HCT116 (cell line): ENCODE data around the gene ANKRD40CL. TPM values are rescaled to one million over a fixed set of nuclear protein-coding genes. Genes with fewer than 3 reads are reported as not detected.

Source experiments
- ATAC-seq: fragments of 200-7000 bp; cut with Tn5 transposase; 2 replicates; pipeline ENCODE4 v1.9.1; 2020; ENCODE audit warnings: mild to moderate bottlenecking, moderate library complexity
- BruUV-seq: library from RNA; stranded (reverse); fragments of 400-500 nt; replicated peaks from 2 replicates; lab custom pipeline; 2021; lab: Mats Ljungman, UMichigan
- CTCF ChIA-PET: fragments of 300-600 bp; sonication (Branson Sonifier 250); formaldehyde crosslinking; loops from one replicate; lab custom pipeline; 2021; ENCODE audit warnings: antibody characterized with exemption; lab: Charles Lee
- POLR2A ChIA-PET: fragments of 300-600, 350-600 bp; sonication (Branson Sonifier 250); formaldehyde crosslinking; loops from one replicate; lab custom pipeline; 2021; ENCODE audit warnings: antibody characterized with exemption; lab: Charles Lee
- RAD21 ChIA-PET, 2 experiments: fragments of 300-600 bp; sonication (Branson Sonifier 250); formaldehyde crosslinking; loops; one replicate each; lab custom pipeline; 2023; ENCODE audit warnings: low total read pairs in 2 of 2; ENCODE audit not compliant: uncharacterized antibody in 2 of 2, unreplicated experiment in 2 of 2, low non-redundant PET in 1 of 2; lab: Charles Lee
- DNase-seq: peaks from one replicate; pipeline ENCODE4 v3.0.0-alpha.2; 2010; ENCODE audit warnings: low read depth, low spot score
- H2AFZ ChIP-seq: fragments of 200-600 bp; shearing (Covaris generic), sonication (generic); 2 replicates; pipeline ENCODE4 v1.6.1; 2017; ENCODE audit warnings: low read depth, mixed run types, mixed read lengths, antibody characterized with exemption, low read length; ENCODE audit not compliant: poor library complexity, severe bottlenecking
- H3K27ac ChIP-seq: 2 replicates; pipeline ENCODE4 v1.5.1; 2012; ENCODE audit warnings: low read depth, low read length
- H3K27me3 ChIP-seq: fragments of 200-600 bp; sonication (generic); 2 replicates; pipeline ENCODE4 v1.6.1; 2016; ENCODE audit warnings: mixed run types, low read length, mixed read lengths; ENCODE audit not compliant: insufficient read depth
- H3K36me3 ChIP-seq, 2 experiments: fragments of 200-500 bp in 1 of 2; fragments of 200-600 bp in 1 of 2; sonication (Bioruptor generic) in 1 of 2; sonication (generic) in 1 of 2; 2 replicates each; pipeline versions ENCODE4 v1.5.1 to v1.6.1; 2014 to 2016; ENCODE audit warnings: low read length in 2 of 2, inconsistent platforms in 1 of 2, mixed read lengths in 1 of 2, mixed run types in 1 of 2; ENCODE audit not compliant: insufficient read depth in 2 of 2, control insufficient read depth in 1 of 2
- H3K4me1 ChIP-seq, 2 experiments: fragments of 200-600 bp in 1 of 2; sonication (generic) in 1 of 2; 2 replicates each; pipeline versions ENCODE4 v1.5.1 to v1.6.1; 2012 to 2017; ENCODE audit warnings: low read length in 2 of 2, inconsistent platforms in 1 of 2, mild to moderate bottlenecking in 1 of 2, mixed read lengths in 1 of 2, mixed run types in 1 of 2, moderate library complexity in 1 of 2; ENCODE audit not compliant: insufficient read depth in 2 of 2, control insufficient read depth in 1 of 2
- H3K4me2 ChIP-seq: fragments of 200-600 bp; sonication (generic); 2 replicates; pipeline ENCODE4 v1.6.1; 2017; ENCODE audit warnings: mixed run types, low read length, mixed read lengths
- H3K4me3 ChIP-seq, 2 experiments: fragments of 200-600 bp in 1 of 2; sonication (generic) in 1 of 2; replicated peaks in 1 of 2; 2 replicates each; pipeline ENCODE4 v1.5.1; 2011 to 2016; ENCODE audit warnings: low read length in 2 of 2, control low read depth in 1 of 2, low read depth in 1 of 2, mild to moderate bottlenecking in 1 of 2, mixed read lengths in 1 of 2, mixed run types in 1 of 2
- H3K79me2 ChIP-seq: fragments of 200-600 bp; sonication (generic); 2 replicates; pipeline ENCODE4 v1.6.1; 2017; ENCODE audit warnings: mild to moderate bottlenecking, mixed run types, low read length, moderate library complexity, mixed read lengths; ENCODE audit not compliant: insufficient read depth
- H3K9ac ChIP-seq: fragments of 200-600 bp; sonication (generic); 2 replicates; pipeline ENCODE4 v1.6.1; 2016; ENCODE audit warnings: low read length, mixed read lengths
- H3K9me2 ChIP-seq: fragments of 200-600 bp; sonication (generic), shearing (Covaris generic); 2 replicates; pipeline ENCODE4 v1.6.1; 2017; ENCODE audit warnings: mixed run types, mild to moderate bottlenecking, moderate library complexity; ENCODE audit not compliant: insufficient read depth
- H3K9me3 ChIP-seq, 2 experiments: fragments of 200-500 bp in 1 of 2; fragments of 200-600 bp in 1 of 2; sonication (Bioruptor generic) in 1 of 2; sonication (generic) in 1 of 2; 2 replicates each; pipeline ENCODE4 v1.6.1; 2014 to 2017; ENCODE audit warnings: low read length in 2 of 2, mixed read lengths in 2 of 2, inconsistent platforms in 1 of 2, low read depth in 1 of 2, mild to moderate bottlenecking in 1 of 2, mixed run types in 1 of 2, moderate library complexity in 1 of 2; ENCODE audit not compliant: control insufficient read depth in 1 of 2, insufficient read depth in 1 of 2
- H4K20me1 ChIP-seq: fragments of 200-600 bp; sonication (generic), shearing (Covaris generic); 2 replicates; pipeline ENCODE4 v1.6.1; 2017; ENCODE audit warnings: mixed run types, mild to moderate bottlenecking, moderate library complexity; ENCODE audit not compliant: insufficient read depth
- CEBPB ChIP-seq: IDR thresholded peaks from 2 replicates; pipeline ENCODE4 v1.6.1; 2012; ENCODE audit warnings: low read depth
- ELF1 ChIP-seq: IDR thresholded peaks from 2 replicates; pipeline ENCODE4 v1.6.1; 2012; ENCODE audit warnings: low read depth, borderline replicate concordance
- EZH2 ChIP-seq: fragments of 200-600 bp; sonication (generic); IDR thresholded peaks from 2 replicates; pipeline ENCODE4 v1.6.1; 2017; ENCODE audit warnings: antibody characterized with exemption, mixed run types
- EZH2phosphoT487 ChIP-seq: fragments of 200-600 bp; IDR thresholded peaks from 2 replicates; pipeline ENCODE4 v1.6.1; 2018; ENCODE audit warnings: antibody characterized with exemption, borderline replicate concordance
- FOSL1 ChIP-seq: IDR thresholded peaks from 2 replicates; pipeline ENCODE4 v1.6.1; 2012; ENCODE audit warnings: low read depth
- SP1 ChIP-seq: IDR thresholded peaks from 2 replicates; pipeline ENCODE4 v1.6.1; 2012; ENCODE audit warnings: low read depth
- TCF7L2 ChIP-seq: IDR thresholded peaks from 2 replicates; pipeline ENCODE4 v1.7.0; 2011; ENCODE audit warnings: borderline replicate concordance, inconsistent platforms; ENCODE audit not compliant: insufficient read depth, insufficient read length; ENCODE audit errors: extremely low read depth
- YY1 ChIP-seq: IDR thresholded peaks from 2 replicates; pipeline ENCODE4 v1.6.1; 2011; ENCODE audit warnings: low read length, low read depth, moderate library complexity, mild to moderate bottlenecking; ENCODE audit not compliant: insufficient replicate concordance; ENCODE audit errors: extremely low read depth
- intact Hi-C: fragments of 100-400 bp; cut with micrococcal nuclease; formaldehyde crosslinking; loops from 2 replicates; pipeline ENCODE4 v1.10.0; 2022
- total RNA-seq: library from RNA; stranded (reverse); gene quantifications from one replicate; pipeline ENCODE4 v1.2.1, GENCODE V29; 2021; ENCODE audit not compliant: unreplicated experiment
- TF ChIP-seq, protein P1 (sequence below), 3 experiments: fragments of 200-600 bp in 1 of 3; sonication (generic) in 1 of 3; IDR thresholded peaks in 2 of 3; conservative IDR thresholded peaks in 1 of 3; 2 replicates each; pipeline ENCODE4 v1.5.1; 2012 to 2017; ENCODE audit warnings: low read depth in 2 of 3, low read length in 2 of 3, antibody characterized with exemption in 1 of 3, borderline replicate concordance in 1 of 3, control low read depth in 1 of 3, mild to moderate bottlenecking in 1 of 3, mixed read lengths in 1 of 3, mixed run types in 1 of 3, moderate library complexity in 1 of 3; ENCODE audit not compliant: insufficient read depth in 1 of 3
- TF ChIP-seq, protein P2 (sequence below): IDR thresholded peaks from 2 replicates; pipeline ENCODE4 v1.6.1; 2012

ANKRD40CL gene
- total RNA-seq, 1 experiment from 2014 or later, result 0.57 TPM

DNA sequence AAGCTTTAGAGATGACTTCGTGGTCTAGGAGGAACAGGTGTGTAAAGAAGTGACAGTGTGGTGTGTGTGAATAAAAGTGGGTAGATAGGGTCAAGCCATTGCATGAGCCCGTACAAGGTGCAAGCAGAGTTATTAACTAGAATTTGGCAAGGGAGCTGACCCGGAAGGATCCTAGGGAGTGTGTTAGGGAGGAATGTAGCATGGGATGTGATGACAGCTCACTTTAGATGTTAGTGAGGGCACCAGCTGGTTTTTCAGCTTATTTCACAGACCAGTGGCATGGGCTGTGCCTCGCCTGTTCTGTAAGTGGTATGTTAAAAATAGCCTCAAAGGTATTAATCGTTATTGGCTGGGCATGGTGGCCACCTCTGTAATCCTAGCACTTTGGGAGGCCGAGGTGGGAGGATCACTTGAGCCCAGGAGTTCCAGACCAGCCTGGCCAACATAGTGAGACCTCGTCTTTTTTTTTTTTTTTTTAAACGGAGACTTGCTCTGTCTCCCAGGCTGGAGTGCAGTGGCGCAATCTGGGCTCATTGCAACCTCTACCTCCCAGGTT is 8.3 kb downstream of the ANKRD40CL start:
- peaks cover 2 to 5% of the 10 kb centered on the region in 2 experiments; a peak in 2 of 4 replicates for H3K4me1 ChIP-seq
- ChIA-PET POLR2A (interaction anchor here (0.6 kb wide), 1 partner anchor 215 kb away, joined by 3 read pairs; no protein-coding TSS in a partner anchor), RAD21 (no interaction called here), CTCF (interaction anchor here (1.2 kb wide), 1 partner anchor 24 kb away, joined by 3 read pairs; no protein-coding TSS in a partner anchor)
- intact Hi-C loops, result no loop called here
- no peak overlapping the region for H3K9ac ChIP-seq
- H3K27ac ChIP-seq, result no peak overlapping the region
- no peaks in the 10 kb centered on the region for H3K27me3 ChIP-seq
- H3K4me2 ChIP-seq, result no peak overlapping the region
- no peak overlapping the region for H3K4me3 ChIP-seq
- peaks cover 7% of the 10 kb centered on the region; the same call in 1 of the 2 replicates for H4K20me1 ChIP-seq
- TF ChIP-seq FOSL1 (no peak), SP1 (no peak), EZH2phosphoT487 (no peak), EZH2 (no peak), ELF1 (no peak), CEBPB (no peak), YY1 (no peak), TCF7L2 (no peak)
- TF ChIP-seq, protein P1, sequence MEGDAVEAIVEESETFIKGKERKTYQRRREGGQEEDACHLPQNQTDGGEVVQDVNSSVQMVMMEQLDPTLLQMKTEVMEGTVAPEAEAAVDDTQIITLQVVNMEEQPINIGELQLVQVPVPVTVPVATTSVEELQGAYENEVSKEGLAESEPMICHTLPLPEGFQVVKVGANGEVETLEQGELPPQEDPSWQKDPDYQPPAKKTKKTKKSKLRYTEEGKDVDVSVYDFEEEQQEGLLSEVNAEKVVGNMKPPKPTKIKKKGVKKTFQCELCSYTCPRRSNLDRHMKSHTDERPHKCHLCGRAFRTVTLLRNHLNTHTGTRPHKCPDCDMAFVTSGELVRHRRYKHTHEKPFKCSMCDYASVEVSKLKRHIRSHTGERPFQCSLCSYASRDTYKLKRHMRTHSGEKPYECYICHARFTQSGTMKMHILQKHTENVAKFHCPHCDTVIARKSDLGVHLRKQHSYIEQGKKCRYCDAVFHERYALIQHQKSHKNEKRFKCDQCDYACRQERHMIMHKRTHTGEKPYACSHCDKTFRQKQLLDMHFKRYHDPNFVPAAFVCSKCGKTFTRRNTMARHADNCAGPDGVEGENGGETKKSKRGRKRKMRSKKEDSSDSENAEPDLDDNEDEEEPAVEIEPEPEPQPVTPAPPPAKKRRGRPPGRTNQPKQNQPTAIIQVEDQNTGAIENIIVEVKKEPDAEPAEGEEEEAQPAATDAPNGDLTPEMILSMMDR (IDR thresholded peaks at IDR 0.05 in 2 of 3, conservative IDR thresholded peaks at IDR 0.05 in 1 of 3; ENCODE audit: borderline replicate concordance in 1 of 3, insufficient read depth in 1 of 3, low read depth in 2 of 3, low read length in 2 of 3), result no peak
- TF ChIP-seq, protein P2, sequence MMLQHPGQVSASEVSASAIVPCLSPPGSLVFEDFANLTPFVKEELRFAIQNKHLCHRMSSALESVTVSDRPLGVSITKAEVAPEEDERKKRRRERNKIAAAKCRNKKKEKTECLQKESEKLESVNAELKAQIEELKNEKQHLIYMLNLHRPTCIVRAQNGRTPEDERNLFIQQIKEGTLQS, result no peak
- TF ChIP-seq, all 23 proteins: peak for 0
- peaks cover 8 to 12% of the 10 kb centered on the region in 2 experiments for H3K36me3 ChIP-seq
- ATAC-seq, result no peak
- no peaks in the 10 kb centered on the region for H3K9me3 ChIP-seq
- H2AFZ ChIP-seq, result no peak overlapping the region
- DNase-seq, result no peak
- no peaks in the 10 kb centered on the region for H3K79me2 ChIP-seq
- TSS peak; percentile 30 for BruUV-seq
- H3K9me2 ChIP-seq, result no peaks in the 10 kb centered on the region
